Measurements from ENCODE around the gene ACTN1.
"Not testable (repeated sequence)": the region's sequence is repeated elsewhere in the genome, so short reads cannot be mapped to it uniquely, and the experiment has no call there.

ACTN1 gene

DNA sequence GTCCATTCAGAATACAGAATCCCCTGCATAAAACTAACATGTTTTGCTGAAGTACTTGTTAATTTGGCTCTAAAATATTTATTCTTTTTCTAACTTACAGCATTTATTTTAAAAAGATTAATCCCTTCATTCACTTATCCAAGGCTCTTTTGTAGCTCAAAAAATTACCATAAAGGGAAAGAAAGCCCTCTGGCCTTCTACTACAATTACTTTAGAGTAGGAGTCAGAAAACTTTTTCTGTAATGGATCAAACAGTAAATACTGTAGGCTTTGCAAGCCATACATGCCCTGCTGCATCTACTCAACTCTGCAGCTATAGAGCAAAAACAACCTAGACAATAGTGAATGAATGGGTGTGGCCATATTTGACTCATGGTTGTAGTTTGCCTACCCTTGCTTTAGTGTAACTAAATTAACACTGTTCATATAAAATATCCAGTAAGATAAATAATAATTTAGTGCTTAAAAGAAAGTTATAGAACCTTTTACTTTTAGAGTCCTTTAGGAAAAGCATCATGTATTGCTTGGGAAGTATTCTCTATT is 112.0 kb downstream of the ACTN1 start:
- DNase-seq (ENCODE audit: low read depth in 3 of 3, low spot score in 1 of 3), result no peak

DNA sequence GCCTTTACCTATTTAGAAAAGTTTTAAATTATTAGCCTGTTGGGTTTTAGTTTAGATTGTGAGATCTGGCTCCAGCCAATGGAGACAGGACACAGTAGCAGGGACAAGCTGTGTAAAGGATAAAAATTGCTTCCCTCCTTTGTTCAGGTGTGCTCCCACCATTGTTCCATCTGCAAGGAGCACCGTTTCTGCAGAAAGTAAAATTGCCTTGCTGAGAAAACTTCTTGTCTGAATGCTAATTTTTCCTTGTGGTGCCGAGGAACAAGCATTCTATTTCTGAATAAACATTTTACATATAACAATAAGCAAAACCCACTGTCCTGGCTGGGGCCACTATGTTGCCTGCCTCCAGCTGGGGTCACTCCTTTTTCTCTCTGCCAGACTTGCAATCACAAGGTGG is 113.6 kb downstream of the ACTN1 start:
- no peak for DNase-seq (ENCODE audit: low read depth in 3 of 3, low spot score in 1 of 3)

DNA sequence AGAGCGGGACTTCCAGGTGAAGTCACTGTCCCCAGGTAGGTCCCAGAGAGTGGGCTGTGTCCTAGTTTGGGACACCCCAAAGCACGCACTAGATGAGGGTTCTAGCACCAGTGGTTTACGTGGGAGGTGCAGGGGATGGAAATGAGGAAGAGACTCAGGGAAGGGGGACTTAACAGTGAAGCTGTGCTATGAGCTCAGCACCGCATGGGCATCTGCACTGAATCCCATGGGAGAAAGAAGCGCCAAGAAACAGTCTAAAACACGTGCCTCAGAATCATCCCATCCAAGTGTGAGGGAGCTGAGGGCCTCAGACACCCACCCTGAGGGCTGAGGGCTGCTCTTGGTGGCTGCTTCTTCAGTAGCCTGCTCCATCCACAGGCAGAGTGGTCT is 114.7 kb downstream of the ACTN1 start:
- no peak for DNase-seq (ENCODE audit: low read depth in 3 of 3, low spot score in 1 of 3)

DNA sequence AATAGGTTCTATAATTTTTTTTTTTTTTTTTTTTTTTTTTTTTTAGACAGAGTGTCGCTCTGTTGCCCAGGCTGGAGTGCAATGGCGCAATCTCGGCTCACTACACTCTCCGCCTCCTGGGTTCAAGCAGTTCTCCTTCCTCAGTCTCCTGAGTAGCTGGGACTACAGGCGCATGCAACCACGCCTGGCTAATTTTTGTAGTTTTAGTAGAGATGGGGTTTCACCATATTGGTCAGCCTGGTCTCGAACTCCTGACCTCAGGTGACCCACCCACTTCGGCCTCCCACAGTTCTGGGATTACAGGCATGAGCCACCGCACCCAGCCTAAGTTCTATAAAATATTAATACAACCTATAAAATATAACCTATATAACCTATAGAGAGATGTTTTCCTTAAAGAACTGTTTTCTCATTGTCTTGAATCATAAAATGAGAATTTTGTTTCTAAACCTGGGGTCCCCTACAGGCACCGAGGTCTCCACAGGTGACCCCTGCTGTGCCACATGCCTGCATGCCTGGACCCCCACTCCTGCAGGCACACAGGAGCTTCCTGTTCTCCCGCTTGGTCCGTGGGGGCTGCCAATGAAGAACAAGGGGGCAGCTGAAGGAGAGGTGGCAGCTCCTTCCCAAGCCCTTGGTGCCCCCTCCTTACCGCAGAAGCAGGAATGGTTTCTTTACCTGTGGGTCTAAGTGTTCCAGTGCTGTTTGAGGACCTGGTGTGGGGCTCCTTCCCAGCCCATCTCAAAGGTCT is 115.3 kb downstream of the ACTN1 start:
- DNase-seq (ENCODE audit: low read depth in 3 of 3, low spot score in 1 of 3), result no peak

DNA sequence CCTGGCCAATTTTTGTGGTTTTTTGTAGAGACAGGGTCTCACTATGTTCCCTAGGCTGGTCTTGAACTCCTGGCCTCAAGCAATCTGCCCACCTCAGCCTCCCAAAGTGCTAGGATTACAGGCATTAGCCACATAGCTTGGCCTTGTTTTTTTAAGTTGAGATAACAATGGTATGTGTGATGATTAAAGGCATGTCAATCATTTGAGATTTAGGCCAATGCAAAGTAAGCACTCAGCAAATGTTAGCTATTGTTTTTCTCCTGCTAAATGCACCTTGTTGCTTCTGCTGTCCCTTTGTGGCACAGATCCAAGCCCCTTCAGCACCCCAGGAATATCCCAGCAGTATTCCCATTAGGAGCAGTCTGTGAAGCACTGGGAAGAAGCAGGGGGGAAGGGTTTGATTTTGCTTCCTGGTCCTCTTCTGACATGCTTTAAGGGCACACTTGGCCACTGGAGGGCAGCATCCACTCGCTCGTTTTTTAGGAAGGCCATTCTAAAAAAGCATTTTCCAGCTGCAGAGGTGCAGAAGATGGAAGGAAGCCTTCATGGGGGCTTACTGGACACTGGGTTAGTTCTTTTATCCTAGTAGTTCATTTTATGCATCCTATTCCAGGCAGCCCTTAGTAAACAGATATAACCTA is 116.0 kb downstream of the ACTN1 start:
- peak; percentile 6 to 54 (median 25) for DNase-seq (ENCODE audit: low read depth in 3 of 3, low spot score in 1 of 3)

DNA sequence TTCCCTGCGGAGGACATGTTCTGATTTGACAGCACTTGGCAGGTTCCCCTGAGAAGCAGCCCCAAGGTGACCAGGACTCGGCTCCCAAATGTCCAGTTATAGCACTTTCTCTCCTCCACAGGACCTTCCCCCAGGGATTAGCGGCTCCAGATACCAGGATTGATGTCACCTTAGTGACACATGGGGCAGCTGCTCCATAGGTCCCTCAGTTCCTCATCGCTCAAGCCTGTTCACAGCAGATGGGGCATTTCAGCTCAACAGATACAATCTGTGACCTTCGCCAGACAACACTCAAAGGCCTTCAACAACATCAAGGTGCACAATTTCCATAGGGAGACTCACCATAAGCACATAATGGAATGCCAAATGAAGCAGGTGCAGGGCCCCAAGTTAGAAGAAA is 118.3 kb downstream of the ACTN1 start:
- DNase-seq (ENCODE audit: low read depth in 3 of 3, low spot score in 1 of 3), result no peak

DNA sequence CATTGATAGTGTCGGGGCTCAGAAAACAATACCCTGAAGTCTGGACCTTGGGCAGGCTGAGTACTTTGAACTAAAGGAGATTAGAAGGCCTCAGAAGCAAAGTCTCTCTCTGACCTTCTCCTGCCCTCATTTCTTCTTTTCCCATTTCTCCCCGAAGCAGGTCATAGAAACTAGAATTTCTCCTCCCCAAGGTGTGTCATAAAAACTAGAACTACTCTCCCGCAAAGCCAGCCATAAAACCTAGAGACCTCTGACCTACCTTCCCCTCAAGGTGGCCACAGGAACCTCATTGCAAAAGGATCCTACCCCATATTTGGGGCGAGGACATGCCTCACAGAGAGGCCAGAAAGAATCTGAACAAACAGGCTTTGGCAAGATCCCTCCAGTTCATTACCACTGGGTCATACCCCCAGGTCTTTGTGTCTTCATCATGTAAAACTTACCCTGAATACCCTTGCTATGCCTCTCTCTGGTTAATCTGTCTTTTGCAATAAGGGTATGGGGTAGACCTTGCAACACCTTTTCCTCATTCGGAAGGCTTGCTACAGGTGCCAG is 121.5 kb downstream of the ACTN1 start:
- DNase-seq (ENCODE audit: low read depth in 3 of 3, low spot score in 1 of 3), result no peak

DNA sequence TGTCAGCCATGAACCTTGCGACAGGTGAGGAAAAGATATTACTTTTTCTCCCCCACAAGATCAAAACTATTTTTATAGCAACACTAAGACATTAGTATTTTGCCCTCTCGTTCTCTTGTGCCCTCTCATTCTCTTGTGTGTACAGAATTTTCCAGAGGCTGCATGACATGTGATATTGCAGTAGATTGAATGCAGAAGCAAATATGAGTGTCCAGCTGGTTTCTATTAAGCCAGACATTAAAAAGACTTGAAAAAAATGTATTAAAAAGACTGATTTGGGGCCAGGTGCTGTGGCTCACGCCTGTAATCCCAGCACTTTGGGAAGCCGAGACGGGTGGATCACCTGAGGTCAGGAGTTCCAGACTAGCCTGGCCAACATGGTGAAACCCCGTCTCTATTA is 122.5 kb downstream of the ACTN1 start:
- DNase-seq (ENCODE audit: low read depth in 3 of 3, low spot score in 1 of 3), result no peak

DNA sequence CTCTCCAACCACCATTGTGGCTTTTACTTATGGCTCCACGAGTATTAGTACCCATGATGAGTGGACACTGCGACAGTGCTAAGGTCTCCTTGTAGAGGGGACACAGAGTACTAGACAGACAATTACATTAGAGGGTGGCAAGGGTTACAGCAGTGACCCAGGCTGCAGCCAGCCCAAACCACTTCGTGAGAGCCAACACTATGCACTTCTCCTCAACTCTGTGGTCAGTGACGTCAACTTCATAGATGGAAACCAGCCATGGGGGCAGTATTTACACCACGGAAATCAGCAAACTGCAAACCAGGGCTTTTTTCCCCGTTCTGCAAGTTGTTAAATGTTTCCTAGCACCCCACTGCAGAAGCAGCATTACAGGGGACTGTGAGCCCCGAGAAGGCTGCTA is 124.7 kb downstream of the ACTN1 start:
- DNase-seq (ENCODE audit: low read depth in 3 of 3, low spot score in 1 of 3), result no peak

DNA sequence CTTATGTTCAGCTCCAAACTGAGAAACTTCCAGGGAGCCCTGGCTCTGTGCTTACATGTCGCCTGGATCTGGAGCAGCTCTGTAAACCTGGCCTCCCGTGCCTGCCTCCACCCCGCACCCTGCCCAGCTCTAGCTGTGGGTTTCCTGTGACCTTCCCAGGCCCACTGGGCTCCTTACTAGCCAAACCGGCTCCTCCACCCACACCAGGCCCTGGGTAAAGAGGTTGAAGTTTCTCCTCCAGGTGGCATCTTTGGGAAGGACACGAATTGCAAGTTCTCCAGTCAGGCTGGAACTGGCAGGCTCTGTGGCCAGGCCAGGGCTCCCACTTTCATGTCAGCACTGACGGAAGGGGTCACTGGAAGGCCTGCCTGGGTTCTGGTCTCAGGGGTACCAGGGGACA is 125.4 kb downstream of the ACTN1 start:
- DNase-seq (ENCODE audit: low read depth in 3 of 3, low spot score in 1 of 3), result no peak

DNA sequence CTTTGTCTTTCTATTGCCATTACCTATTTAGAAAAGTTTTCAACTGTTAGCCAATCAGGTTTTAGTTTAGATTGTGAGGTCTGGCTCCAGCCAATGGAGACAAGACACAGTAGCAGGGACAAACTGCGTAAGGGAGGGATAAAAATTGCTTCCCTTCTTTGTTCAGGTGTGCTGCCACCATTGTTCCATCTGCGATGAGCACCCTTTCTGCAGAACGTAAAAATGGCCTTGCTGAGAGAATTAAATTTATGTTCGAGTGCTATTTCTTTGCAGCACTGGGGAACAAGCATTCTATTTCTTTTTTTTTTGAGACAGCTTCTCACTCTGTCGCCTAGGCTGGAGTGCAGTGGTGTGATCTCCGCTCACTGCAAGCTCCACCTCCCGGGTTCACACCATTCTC is 126.6 kb downstream of the ACTN1 start:
- not testable (repeated sequence) for DNase-seq (ENCODE audit: low read depth in 3 of 3, low spot score in 1 of 3)

DNA sequence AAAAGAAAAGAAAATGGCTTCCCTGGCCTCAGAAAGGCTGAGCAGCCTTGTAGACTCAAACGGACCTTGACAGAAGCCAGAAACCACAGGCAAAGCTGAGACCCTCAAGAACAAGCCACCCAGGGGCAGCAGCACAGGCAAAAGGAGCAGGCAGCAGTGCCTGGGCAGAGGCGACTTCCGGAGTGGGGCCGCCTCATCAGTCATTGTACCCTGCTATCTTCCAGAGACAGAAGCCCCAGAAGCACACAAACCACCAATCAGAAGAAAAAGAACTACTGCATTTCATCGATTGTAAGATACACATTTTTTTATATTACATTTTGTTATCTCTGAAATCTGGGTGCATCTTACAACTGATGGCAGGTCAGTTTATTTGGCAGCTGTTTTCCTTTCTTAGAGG is 128.0 kb downstream of the ACTN1 start:
- DNase-seq (ENCODE audit: low read depth in 3 of 3, low spot score in 1 of 3), result no peak

DNA sequence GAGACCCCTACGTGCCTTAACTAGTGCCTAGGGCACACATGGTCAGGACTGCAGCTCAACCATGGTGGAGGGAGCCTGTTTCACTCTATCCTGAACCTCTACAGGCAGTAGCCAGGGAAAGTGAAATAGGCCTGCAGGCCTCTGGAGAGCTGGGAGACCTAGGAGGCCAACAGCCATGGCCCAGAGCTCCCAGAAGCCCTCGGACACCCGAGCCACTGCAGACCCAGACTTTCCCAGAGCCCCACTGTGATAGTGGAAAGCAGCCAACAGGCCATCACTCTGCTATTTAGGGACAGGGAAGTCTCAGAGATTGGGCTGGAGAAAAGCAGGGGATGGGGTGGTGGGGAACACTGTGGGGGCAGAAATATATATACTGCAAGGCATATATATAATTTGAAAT is 129.7 kb downstream of the ACTN1 start:
- no peak for DNase-seq (ENCODE audit: low read depth in 3 of 3, low spot score in 1 of 3)

DNA sequence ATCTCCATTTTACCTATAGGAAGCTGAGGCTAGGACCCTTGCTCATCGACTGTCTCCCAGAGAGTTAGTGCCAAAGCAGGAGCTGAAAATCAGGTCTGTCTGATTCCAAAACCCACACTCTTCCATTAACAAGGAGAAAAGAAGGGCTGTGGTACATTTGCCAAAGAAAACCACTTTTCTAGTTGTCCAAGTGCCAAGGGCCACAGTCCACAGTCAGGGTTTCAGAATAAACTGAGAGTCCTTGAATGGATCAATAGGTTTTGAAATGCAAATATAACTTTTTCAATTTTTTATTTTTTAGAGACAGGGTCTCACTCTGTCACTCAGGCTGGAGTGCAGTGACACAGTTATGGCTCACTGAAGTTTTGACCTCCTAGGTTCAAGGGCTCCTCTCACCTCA is 130.8 kb downstream of the ACTN1 start:
- DNase-seq (ENCODE audit: low read depth in 3 of 3, low spot score in 1 of 3), result no peak

DNA sequence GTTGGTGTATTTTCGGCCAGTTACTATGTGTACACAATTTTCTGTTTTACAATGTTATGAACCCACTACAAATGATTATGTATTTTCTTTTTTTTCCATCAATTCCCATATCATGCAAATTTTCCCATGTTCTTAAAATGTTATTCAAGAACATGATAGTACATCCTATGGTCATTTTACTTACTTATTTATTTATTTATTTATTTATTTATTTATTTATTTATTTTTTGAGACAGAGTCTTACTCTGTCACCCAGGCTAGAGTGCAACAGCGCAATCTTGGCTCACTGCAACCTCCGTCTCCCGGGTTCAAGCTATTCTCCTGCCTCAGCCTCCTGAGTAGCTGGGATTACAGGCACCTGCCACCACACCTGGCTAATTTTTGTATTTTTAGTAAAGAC is 131.5 kb downstream of the ACTN1 start:
- DNase-seq (ENCODE audit: low read depth in 3 of 3, low spot score in 1 of 3), result not testable (repeated sequence)

DNA sequence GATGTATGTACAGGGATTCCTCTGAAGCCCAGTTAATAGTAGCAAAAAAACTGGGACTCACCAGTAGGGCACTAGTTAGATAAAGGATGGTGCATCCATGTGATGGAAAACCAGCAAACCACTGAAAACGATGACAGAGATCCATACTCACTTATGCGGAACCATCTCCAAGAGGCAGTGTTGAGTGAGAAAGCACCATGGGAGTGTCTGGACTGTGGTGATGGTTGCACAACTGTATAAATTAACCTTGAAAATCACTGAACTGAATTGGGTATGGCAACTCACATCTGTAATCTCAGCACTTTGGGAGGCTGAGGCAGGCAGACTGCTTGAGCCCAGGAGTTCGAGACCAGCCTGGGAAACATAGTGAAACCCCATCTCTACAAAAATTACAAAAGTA is 132.6 kb downstream of the ACTN1 start:
- no peak for DNase-seq (ENCODE audit: low read depth in 3 of 3, low spot score in 1 of 3)

DNA sequence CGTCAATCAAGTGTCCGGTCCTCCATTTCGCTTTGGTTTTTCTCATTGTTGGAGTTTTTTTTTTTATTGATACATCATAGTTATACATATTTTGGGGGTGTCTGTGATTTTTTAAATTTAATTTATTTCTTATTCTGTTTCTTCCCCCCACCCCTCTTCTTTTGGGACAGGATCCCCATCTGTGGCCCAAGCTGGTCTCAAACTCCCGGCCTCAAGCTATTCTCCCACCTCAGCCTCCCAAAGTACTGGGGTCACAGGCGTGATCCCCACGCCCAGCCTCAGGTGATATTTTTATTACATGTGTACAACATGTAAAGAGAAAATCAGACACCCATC is 134.9 kb downstream of the ACTN1 start:
- DNase-seq (ENCODE audit: low read depth in 3 of 3, low spot score in 1 of 3), result no peak

DNA sequence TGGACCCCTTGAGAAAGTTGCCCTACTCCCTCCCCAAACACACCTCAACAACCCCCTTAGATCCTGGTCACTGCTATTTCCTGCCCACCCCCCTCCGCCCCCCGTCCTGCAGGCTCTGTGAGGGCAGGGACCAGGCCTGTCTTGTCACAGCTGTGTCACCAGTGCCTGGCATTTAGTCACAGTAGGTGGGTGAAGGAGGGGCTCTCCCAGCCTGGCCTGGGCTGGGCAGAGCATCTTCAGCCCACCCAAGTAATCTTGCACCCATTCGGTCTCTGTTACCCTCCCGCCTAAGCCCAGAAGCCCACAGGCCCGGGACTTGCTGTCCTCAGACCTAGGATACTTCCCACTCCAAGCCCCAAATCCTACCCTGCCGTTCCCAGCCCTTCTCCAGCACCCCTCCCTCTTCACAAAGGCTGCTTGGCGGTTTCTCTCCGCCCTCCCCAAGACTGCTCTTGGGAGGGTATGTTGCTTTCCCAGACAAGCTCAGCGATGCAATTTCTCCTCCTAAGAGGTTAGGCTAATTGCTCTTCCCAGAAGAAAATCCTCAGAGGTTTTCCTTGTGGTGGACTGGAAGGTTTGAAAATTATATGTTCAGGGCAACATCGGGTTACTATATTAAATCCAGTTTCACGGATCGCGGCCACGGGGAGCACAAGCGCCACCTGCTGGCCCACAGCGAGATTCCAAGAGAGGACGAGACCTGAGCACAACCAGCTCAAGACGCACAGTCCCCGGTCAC is 135.5 kb downstream of the ACTN1 start:
- DNase-seq (ENCODE audit: low read depth in 3 of 3, low spot score in 1 of 3), result peak; percentile 37 to 67 (median 56)

DNA sequence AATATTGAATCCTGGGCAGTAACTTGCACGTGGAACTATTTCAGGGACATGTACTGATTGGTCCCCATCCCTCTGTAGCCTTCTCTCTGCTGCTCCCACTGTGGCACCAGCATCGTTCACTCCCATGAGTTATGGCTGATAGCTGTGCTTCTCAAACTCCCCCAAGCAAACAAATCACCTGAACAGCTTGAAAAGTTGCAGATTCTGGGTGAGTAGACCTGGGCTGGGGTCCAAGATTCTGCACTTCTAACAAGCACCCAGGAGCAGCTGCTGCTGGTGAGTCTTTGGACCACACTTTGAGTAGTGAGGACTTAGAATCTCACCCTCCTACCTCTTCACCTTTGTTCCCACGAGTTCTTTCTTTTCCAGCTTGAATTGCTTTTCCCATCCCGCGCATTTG is 136.8 kb downstream of the ACTN1 start:
- no peak for DNase-seq (ENCODE audit: low read depth in 3 of 3, low spot score in 1 of 3)

DNA sequence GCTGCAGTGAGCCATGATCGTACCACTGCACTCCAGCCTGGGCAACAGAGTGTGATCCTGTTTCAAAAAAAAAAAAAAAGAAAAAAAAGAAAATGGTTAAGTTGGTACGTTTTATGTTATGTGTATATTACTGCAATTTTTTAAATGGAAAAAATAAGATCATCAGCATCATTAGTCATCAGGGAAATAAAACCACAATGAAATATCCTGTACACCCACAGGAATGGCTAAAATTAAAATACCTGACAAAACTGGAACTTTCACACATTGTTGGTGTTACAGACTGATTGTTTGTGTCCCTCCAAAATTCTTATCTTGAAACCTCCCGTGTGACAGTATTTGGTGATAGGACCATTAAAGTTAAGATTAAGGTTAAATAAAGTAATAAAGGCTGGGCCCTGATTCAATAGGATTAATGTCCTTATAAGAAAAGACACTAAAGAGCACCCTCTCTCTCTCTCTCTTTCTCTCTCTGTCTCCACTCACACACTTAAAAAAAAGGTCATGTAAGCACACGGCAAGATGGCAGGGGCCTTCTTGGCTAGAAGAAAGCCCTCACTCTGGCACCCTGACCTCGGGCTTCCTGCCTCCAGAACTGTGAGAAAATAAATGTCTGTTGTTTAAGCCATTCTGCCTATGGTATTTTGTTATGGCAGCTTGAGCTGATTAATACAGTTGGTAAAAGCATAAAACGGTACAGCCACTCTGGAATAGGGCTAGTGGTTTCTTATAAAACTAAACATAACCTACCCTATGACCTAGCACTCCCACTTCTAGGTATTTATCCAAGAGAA is 137.9 kb downstream of the ACTN1 start:
- DNase-seq (ENCODE audit: low read depth in 3 of 3, low spot score in 1 of 3), result no peak

DNA sequence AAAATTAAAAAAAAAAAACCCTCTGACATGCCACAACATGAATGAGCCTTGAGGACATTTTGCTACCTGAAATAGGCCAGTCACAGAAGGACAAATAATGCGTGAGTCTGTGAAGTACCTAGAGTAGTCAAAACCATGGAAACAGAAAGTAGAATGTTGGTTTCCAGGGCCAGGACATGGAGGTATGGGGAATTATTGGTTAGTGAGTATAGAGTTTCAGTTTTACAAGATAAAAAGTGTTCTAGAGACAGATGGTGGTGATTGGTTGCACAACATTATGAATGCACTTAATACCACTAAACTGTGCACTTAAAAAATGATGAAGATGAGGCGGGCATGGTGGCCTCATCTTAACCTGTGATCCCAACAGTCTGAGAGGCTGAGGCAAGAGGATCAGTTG is 138.6 kb downstream of the ACTN1 start:
- no peak for DNase-seq (ENCODE audit: low read depth in 3 of 3, low spot score in 1 of 3)
